PC-9 (cell line): ENCODE data around the gene NFS1. TPM values are rescaled to one million over a fixed set of nuclear protein-coding genes. Genes with fewer than 3 reads are reported as not detected.

Source experiments
- BruUV-seq: library from RNA; stranded (reverse); fragments of 400-500 nt; replicated peaks from 2 replicates; lab custom pipeline; 2021; lab: Mats Ljungman, UMichigan
- CTCF ChIA-PET: fragments of 300-600 bp; sonication (Branson Sonifier 250); formaldehyde crosslinking; loops from one replicate; lab custom pipeline; 2022; ENCODE audit warnings: antibody characterized with exemption; lab: Charles Lee
- POLR2A ChIA-PET: fragments of 300-600 bp; sonication (Branson Sonifier 250); formaldehyde crosslinking; loops from one replicate; lab custom pipeline; 2022; ENCODE audit warnings: antibody characterized with exemption; ENCODE audit not compliant: unreplicated experiment; lab: Charles Lee
- DNase-seq, 2 experiments: peaks; one replicate each; pipeline versions ENCODE4 v3.0.0 to v3.0.0-alpha.2; 2015 to 2022; ENCODE audit warnings: mixed read lengths in 1 of 2
- H2AFZ ChIP-seq: fragments of 200-600 bp; sonication (generic); 2 replicates; pipeline ENCODE4 v1.8.1; 2017; ENCODE audit warnings: antibody characterized with exemption
- H3F3A ChIP-seq: fragments of 200-600 bp; sonication (generic); 2 replicates; pipeline ENCODE4 v1.8.1; 2017; ENCODE audit warnings: antibody characterized with exemption, mild to moderate bottlenecking, low read depth; ENCODE audit not compliant: insufficient read depth
- H3K27ac ChIP-seq: fragments of 200-600 bp; sonication (generic); 2 replicates; pipeline ENCODE4 v1.6.1; 2016; ENCODE audit warnings: mixed run types
- H3K27me3 ChIP-seq: fragments of 200-600 bp; sonication (generic); 2 replicates; pipeline ENCODE4 v1.6.1; 2016; ENCODE audit warnings: low read depth, mixed run types; ENCODE audit not compliant: insufficient read depth
- H3K36me3 ChIP-seq: fragments of 200-600 bp; sonication (generic); 2 replicates; pipeline ENCODE4 v1.6.1; 2016; ENCODE audit warnings: low read depth, mixed run types
- H3K4me1 ChIP-seq: fragments of 200-600 bp; sonication (generic); replicated peaks from 2 replicates; pipeline ENCODE4 v1.6.1; 2016; ENCODE audit warnings: mixed run types; ENCODE audit not compliant: insufficient read depth
- H3K4me2 ChIP-seq: fragments of 200-600 bp; sonication (generic); 2 replicates; pipeline ENCODE4 v1.6.1; 2017; ENCODE audit warnings: mixed run types
- H3K4me3 ChIP-seq: fragments of 200-600 bp; sonication (generic); 2 replicates; pipeline ENCODE4 v1.6.1; 2016; ENCODE audit warnings: mixed run types
- H3K79me2 ChIP-seq: fragments of 200-600 bp; sonication (generic); 2 replicates; pipeline ENCODE4 v1.6.1; 2017; ENCODE audit warnings: low read depth, mixed run types
- H3K9me2 ChIP-seq: fragments of 200-600 bp; sonication (generic); 2 replicates; pipeline ENCODE4 v1.8.1; 2017; ENCODE audit warnings: mild to moderate bottlenecking; ENCODE audit not compliant: insufficient read depth
- H3K9me3 ChIP-seq: fragments of 200-600 bp; sonication (generic); 2 replicates; pipeline ENCODE4 v1.8.1; 2016; ENCODE audit warnings: low read depth; ENCODE audit not compliant: insufficient read depth
- H4K20me1 ChIP-seq: fragments of 200-600 bp; sonication (generic); 2 replicates; pipeline ENCODE4 v1.8.1; 2017; ENCODE audit not compliant: insufficient read depth
- EZH2 ChIP-seq: fragments of 200-600 bp; sonication (generic); IDR thresholded peaks from 2 replicates; pipeline ENCODE4 v1.8.0; 2017; ENCODE audit warnings: antibody characterized with exemption, low read depth
- intact Hi-C: fragments of 100-400 bp; cut with micrococcal nuclease; formaldehyde crosslinking; loops from one replicate; pipeline ENCODE4 v1.10.0; 2022; ENCODE audit not compliant: unreplicated experiment
- total RNA-seq: library from RNA; stranded (reverse); gene quantifications from 2 replicates; pipeline ENCODE4 v1.2.3, GENCODE V29; 2021
- TF ChIP-seq, protein P1 (sequence below): fragments of 200-600 bp; sonication (generic); conservative IDR thresholded peaks from 2 replicates; pipeline ENCODE4 v1.6.1; 2017; ENCODE audit warnings: mixed run types, antibody characterized with exemption, mild to moderate bottlenecking, moderate library complexity

The NFS1 gene
- total RNA-seq, 1 experiment from 2014 or later: 65.0 TPM

DNA sequence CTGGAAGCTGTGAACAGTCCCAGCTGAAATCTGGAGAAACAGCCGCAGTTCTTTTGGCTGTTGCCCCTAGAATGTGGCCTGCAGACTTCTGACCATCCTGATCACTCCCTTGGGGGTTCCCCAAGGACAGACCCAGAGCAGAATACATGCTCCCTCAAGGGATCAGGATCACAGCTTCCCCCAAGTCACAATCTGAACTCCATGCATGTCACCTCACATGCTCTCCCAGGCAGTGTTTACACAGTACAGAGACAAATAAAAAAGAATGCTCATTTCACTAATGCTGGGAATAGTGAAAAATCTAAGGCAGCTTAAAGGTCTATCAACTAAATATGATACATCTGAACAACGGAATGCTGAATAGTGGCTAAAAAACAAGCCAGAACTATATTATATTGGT, 63.1 kb downstream of the NFS1 start:
- H3K27me3 ChIP-seq: no peaks in the 10 kb centered on the region
- ChIA-PET POLR2A (no interaction called here), CTCF (no interaction called here)
- H3K9me3 ChIP-seq: no peaks in the 10 kb centered on the region
- no peak overlapping the region for H3K4me2 ChIP-seq
- H3K36me3 ChIP-seq: no peaks in the 10 kb centered on the region
- peaks cover 55% of the 10 kb centered on the region for H3K79me2 ChIP-seq
- TF ChIP-seq EZH2: no peak
- TF ChIP-seq, protein P1, sequence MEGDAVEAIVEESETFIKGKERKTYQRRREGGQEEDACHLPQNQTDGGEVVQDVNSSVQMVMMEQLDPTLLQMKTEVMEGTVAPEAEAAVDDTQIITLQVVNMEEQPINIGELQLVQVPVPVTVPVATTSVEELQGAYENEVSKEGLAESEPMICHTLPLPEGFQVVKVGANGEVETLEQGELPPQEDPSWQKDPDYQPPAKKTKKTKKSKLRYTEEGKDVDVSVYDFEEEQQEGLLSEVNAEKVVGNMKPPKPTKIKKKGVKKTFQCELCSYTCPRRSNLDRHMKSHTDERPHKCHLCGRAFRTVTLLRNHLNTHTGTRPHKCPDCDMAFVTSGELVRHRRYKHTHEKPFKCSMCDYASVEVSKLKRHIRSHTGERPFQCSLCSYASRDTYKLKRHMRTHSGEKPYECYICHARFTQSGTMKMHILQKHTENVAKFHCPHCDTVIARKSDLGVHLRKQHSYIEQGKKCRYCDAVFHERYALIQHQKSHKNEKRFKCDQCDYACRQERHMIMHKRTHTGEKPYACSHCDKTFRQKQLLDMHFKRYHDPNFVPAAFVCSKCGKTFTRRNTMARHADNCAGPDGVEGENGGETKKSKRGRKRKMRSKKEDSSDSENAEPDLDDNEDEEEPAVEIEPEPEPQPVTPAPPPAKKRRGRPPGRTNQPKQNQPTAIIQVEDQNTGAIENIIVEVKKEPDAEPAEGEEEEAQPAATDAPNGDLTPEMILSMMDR: no peak
- no peak for DNase-seq
- intact Hi-C loops: no loop called here
- peaks cover 4% of the 10 kb centered on the region; the same call in 1 of the 2 replicates for H4K20me1 ChIP-seq
- no peak overlapping the region for H2AFZ ChIP-seq
- no peak overlapping the region for H3K4me3 ChIP-seq
- no TSS peak for BruUV-seq
- no peaks in the 10 kb centered on the region for H3K9me2 ChIP-seq
- H3K27ac ChIP-seq: no peak overlapping the region
- peaks cover 11% of the 10 kb centered on the region for H3F3A ChIP-seq
- no peaks in the 10 kb centered on the region for H3K4me1 ChIP-seq

DNA sequence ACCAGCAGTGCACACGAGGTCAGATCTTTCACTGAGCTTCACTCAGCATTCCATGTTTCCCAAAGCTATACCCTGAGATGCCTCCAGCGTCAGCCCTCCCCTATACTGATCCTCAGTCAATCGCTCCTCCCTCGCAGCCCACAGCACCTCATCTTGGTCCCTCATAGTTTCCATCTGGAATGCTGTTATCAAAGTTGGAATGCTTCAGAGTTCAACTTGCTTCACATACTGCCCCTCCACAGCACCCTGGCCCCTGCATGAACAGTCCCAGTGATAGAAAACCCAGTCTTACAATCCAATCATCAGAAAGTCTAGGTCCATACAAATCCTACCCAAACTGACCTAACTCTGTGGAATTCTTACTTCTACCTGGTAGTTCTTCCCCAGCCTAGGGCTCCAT, 63.5 kb downstream of the NFS1 start:
- no peak overlapping the region for H3K4me2 ChIP-seq
- no peak overlapping the region for H3K4me3 ChIP-seq
- H3K27me3 ChIP-seq: no peaks in the 10 kb centered on the region
- H2AFZ ChIP-seq: no peak overlapping the region
- no peaks in the 10 kb centered on the region for H3K9me2 ChIP-seq
- no TSS peak for BruUV-seq
- H3K9me3 ChIP-seq: no peaks in the 10 kb centered on the region
- H3K36me3 ChIP-seq: no peaks in the 10 kb centered on the region
- CTCF ChIA-PET: no interaction called here
- H3K4me1 ChIP-seq: no peaks in the 10 kb centered on the region
- peaks cover 52% of the 10 kb centered on the region for H3K79me2 ChIP-seq
- TF ChIP-seq EZH2: no peak
- TF ChIP-seq, protein P1: no peak
- H4K20me1 ChIP-seq: peaks cover 4% of the 10 kb centered on the region; the same call in 1 of the 2 replicates
- H3K27ac ChIP-seq: no peak overlapping the region
- intact Hi-C loops: no loop called here
- POLR2A ChIA-PET: interaction anchor here (0.7 kb wide), 1 partner anchor 287 kb away, joined by 6 read pairs; no protein-coding TSS in a partner anchor
- DNase-seq: no peak
- peaks cover 11% of the 10 kb centered on the region for H3F3A ChIP-seq

DNA sequence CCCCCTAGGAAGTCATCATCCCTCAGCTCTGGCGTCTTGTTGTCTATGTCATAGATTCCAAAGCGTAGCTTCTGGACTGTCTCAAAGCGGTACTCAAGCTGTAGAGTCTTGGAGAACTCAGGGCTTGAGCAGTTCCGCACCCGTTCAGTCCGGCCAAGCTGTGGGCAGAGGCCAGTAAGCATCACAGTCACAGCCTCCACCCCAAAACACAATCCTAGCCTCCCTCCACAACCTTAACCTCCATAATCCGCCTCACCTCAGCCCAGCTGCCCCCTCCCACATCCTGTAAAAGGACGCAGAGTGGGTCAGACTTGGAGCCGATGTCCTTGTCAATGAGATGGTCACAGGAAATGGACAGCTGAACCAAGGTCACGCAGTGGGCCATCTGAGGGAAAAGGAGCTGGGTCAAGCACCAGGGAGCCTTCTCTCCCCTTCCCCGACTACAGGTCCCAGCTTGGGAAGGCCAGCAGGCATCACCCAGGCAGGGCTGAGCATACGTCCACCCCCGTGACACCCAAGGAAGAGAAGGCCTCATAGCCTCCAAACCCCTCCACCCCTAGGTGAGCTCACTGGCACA, 66.5 kb downstream of the NFS1 start:
- Histone ChIP-seq H3K27me3 (no peaks in the 10 kb centered on the region), H3K36me3 (0 out of 2 replicates have a peak, but pooled peaks cover 4% of the 10 kb centered on the region), H3F3A (peaks cover 11% of the 10 kb centered on the region), H3K4me3 (no peak overlapping the region), H3K4me2 (no peak overlapping the region), H4K20me1 (peaks cover 9% of the 10 kb centered on the region; the same call in 1 of the 2 replicates), H3K9me2 (no peaks in the 10 kb centered on the region), H2AFZ (no peak overlapping the region), H3K27ac (no peak overlapping the region), H3K4me1 (no peaks in the 10 kb centered on the region), H3K9me3 (no peaks in the 10 kb centered on the region), H3K79me2 (peaks cover 27% of the 10 kb centered on the region)
- intact Hi-C loops: no loop called here
- DNase-seq: no peak
- no TSS peak for BruUV-seq
- ChIA-PET POLR2A (no interaction called here), CTCF (interaction anchor here (0.6 kb wide), 1 partner anchor 166 kb away, joined by 3 read pairs; no protein-coding TSS in a partner anchor)
- TF ChIP-seq, protein P1: no peak
- no peak for TF ChIP-seq EZH2
